ENCODE data around the gene CDC16. TPM values are rescaled to one million over a fixed set of nuclear protein-coding genes. Genes with fewer than 3 reads are reported as not detected.

Gene CDC16
- total and polyA plus RNA-seq, 9 of the 15 experiments (the other 6 are each of a cell fraction or from before 2014, with no cell fraction given), result 23.2 to 102 (median 51.6) TPM

GRCh38 chr13:114264886-114265611 is 30.4 kb downstream of the CDC16 start:
- 96% methylated on average over 8 of the region's 8 CpGs for WGBS (ENCODE audit: insufficient coverage, low coverage, missing lambda C conversion rate)
- no peak for TF ChIP-seq ARID3B (CRISPR knock-in tag; IDR thresholded peaks at IDR 0.05; ENCODE audit: borderline replicate concordance)
- no peak for TF ChIP-seq WHSC1 (IDR thresholded peaks at IDR 0.05; ENCODE audit: low read length)
- no peak for TF ChIP-seq ZNF780A (CRISPR knock-in tag; IDR thresholded peaks at IDR 0.05)
- no peak for TF ChIP-seq IFI16 (CRISPR knock-in tag; IDR thresholded peaks at IDR 0.05)
- no peak for TF ChIP-seq ARHGAP35 (IDR thresholded peaks at IDR 0.05; ENCODE audit: partially characterized antibody)
- TF ChIP-seq, protein P1, sequence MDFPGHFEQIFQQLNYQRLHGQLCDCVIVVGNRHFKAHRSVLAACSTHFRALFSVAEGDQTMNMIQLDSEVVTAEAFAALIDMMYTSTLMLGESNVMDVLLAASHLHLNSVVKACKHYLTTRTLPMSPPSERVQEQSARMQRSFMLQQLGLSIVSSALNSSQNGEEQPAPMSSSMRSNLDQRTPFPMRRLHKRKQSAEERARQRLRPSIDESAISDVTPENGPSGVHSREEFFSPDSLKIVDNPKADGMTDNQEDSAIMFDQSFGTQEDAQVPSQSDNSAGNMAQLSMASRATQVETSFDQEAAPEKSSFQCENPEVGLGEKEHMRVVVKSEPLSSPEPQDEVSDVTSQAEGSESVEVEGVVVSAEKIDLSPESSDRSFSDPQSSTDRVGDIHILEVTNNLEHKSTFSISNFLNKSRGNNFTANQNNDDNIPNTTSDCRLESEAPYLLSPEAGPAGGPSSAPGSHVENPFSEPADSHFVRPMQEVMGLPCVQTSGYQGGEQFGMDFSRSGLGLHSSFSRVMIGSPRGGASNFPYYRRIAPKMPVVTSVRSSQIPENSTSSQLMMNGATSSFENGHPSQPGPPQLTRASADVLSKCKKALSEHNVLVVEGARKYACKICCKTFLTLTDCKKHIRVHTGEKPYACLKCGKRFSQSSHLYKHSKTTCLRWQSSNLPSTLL (IDR thresholded peaks at IDR 0.05), result no peak
- TF ChIP-seq TAF9B (IDR thresholded peaks at IDR 0.05; ENCODE audit: partially characterized antibody), result no peak
- no peak for TF ChIP-seq PREB (CRISPR knock-in tag; IDR thresholded peaks at IDR 0.05)
- TF ChIP-seq ATF7 (IDR thresholded peaks at IDR 0.05), result no peak
- TF ChIP-seq IRF2 (CRISPR knock-in tag; IDR thresholded peaks at IDR 0.05), result no peak
- TF ChIP-seq RBM17 (IDR thresholded peaks at IDR 0.05; ENCODE audit: borderline replicate concordance, low read depth, low read length), result no peak
- FAIRE-seq (no peak), ATAC-seq (no peak), DNase-seq (ENCODE audit: extremely low read depth in 1 of 4, low spot score in 3 of 4) (no peak)
- Histone ChIP-seq H3K9ac (ENCODE audit: insufficient read depth in 1 of 2, low read depth in 2 of 2, low read length in 2 of 2) (no peak overlapping the region), H3K36me3 (ENCODE audit: control insufficient read depth, insufficient read depth, low read length) (peaks cover 94% of the 10 kb centered on the region), H3K79me2 (ENCODE audit: control insufficient read depth, insufficient read depth, low read length) (no peaks in the 10 kb centered on the region), H3K27me3 (ENCODE audit: control insufficient read depth in 2 of 2, insufficient read depth in 2 of 2, low read length in 2 of 2) (no peaks in the 10 kb centered on the region), H2AFZ (ENCODE audit: low read depth, low read length) (no peak overlapping the region), H3K9me1 (ENCODE audit: control insufficient read depth, insufficient read depth, low read length) (no peaks in the 10 kb centered on the region), H3K4me3 (no peak overlapping the region), H3K4me2 (ENCODE audit: insufficient read depth, low read length) (no peak overlapping the region), H3K4me1 (replicated peaks in 1 of 2; ENCODE audit: control insufficient read depth in 2 of 2, insufficient read depth in 2 of 2, low read length in 2 of 2) (no peaks in the 10 kb centered on the region), H3K9me3 (replicated peaks; ENCODE audit: control insufficient read depth, insufficient read depth, low read depth, low read length) (peaks cover 2% of the 10 kb centered on the region; the same call in 1 of the 2 replicates), H3K27ac (ENCODE audit: extremely low read depth, low read depth, low read length) (no peak overlapping the region), H4K20me1 (replicated peaks; ENCODE audit: control insufficient read depth, insufficient read depth, low read length) (no peaks in the 10 kb centered on the region)
- ChIA-PET POLR2A (no interaction called here), CTCF (ENCODE audit: low intra/inter-chr PET ratio) (no interaction called here)
- in situ Hi-C loops (cut with MboI), result no loop called here
- no TSS peak for BruUV-seq (replicated peaks)
- intact Hi-C loops (cut with micrococcal nuclease), result no loop called here
